ENCODE results near the gene NPC2.

NPC2 gene

GRCh38 chr14:74535756-74536325 lies 42.7 kb upstream of the NPC2 start:
- TF ChIP-seq CTCF (IDR thresholded peaks at IDR 0.05; ENCODE audit: borderline replicate concordance, control extremely low read depth, extremely low read depth, insufficient read depth, missing control alignments) = no peak
- in situ Hi-C loops (cut with MboI; ENCODE audit: low sequenced_read_pairs, unreplicated experiment) = no loop called here
- no peak for DNase-seq (ENCODE audit: low spot score)

- TF ChIP-seq CTCF (IDR thresholded peaks at IDR 0.05; ENCODE audit: borderline replicate concordance, control extremely low read depth, extremely low read depth, insufficient read depth, missing control alignments) = no peak
- no peak for DNase-seq (ENCODE audit: low spot score)
- in situ Hi-C loops (cut with MboI; ENCODE audit: low sequenced_read_pairs, unreplicated experiment) = no loop called here
Observed at GRCh38 chr14:74533576-74533975, 40.5 kb upstream of the NPC2 start.

- in situ Hi-C loops (cut with MboI; ENCODE audit: low sequenced_read_pairs, unreplicated experiment) = no loop called here
- no peak for DNase-seq (ENCODE audit: low spot score)
- TF ChIP-seq CTCF (IDR thresholded peaks at IDR 0.05; ENCODE audit: borderline replicate concordance, control extremely low read depth, extremely low read depth, insufficient read depth, missing control alignments) = no peak
Observed at GRCh38 chr14:74532246-74532645, 39.1 kb upstream of the NPC2 start.

- DNase-seq (ENCODE audit: low spot score) = no peak
- no peak for TF ChIP-seq CTCF (IDR thresholded peaks at IDR 0.05; ENCODE audit: borderline replicate concordance, control extremely low read depth, extremely low read depth, insufficient read depth, missing control alignments)
Observed at GRCh38 chr14:74531467-74531866, 38.4 kb upstream of the NPC2 start.

GRCh38 chr14:74531006-74531405 lies 37.9 kb upstream of the NPC2 start:
- TF ChIP-seq CTCF (IDR thresholded peaks at IDR 0.05; ENCODE audit: borderline replicate concordance, control extremely low read depth, extremely low read depth, insufficient read depth, missing control alignments) = no peak

More at GRCh38 chr14:74531467-74531866, 38.4 kb upstream of the NPC2 start:
- in situ Hi-C loops (cut with MboI; ENCODE audit: low sequenced_read_pairs, unreplicated experiment) = no loop called here

GRCh38 chr14:74528886-74529285 lies 35.8 kb upstream of the NPC2 start:
- no peak for DNase-seq (ENCODE audit: low spot score)
- in situ Hi-C loops (cut with MboI; ENCODE audit: low sequenced_read_pairs, unreplicated experiment) = no loop called here
- no peak for TF ChIP-seq CTCF (IDR thresholded peaks at IDR 0.05; ENCODE audit: borderline replicate concordance, control extremely low read depth, extremely low read depth, insufficient read depth, missing control alignments)

More at GRCh38 chr14:74531006-74531405, 37.9 kb upstream of the NPC2 start:
- no peak for DNase-seq (ENCODE audit: low spot score)
- in situ Hi-C loops (cut with MboI; ENCODE audit: low sequenced_read_pairs, unreplicated experiment) = no loop called here

Data from GM13976 (cell line).